Measurements from ENCODE around the gene SLC34A3.
"Not testable (repeated sequence)": the region's sequence is repeated elsewhere in the genome, so short reads cannot be mapped to it uniquely, and the experiment has no call there.

The SLC34A3 gene

DNA sequence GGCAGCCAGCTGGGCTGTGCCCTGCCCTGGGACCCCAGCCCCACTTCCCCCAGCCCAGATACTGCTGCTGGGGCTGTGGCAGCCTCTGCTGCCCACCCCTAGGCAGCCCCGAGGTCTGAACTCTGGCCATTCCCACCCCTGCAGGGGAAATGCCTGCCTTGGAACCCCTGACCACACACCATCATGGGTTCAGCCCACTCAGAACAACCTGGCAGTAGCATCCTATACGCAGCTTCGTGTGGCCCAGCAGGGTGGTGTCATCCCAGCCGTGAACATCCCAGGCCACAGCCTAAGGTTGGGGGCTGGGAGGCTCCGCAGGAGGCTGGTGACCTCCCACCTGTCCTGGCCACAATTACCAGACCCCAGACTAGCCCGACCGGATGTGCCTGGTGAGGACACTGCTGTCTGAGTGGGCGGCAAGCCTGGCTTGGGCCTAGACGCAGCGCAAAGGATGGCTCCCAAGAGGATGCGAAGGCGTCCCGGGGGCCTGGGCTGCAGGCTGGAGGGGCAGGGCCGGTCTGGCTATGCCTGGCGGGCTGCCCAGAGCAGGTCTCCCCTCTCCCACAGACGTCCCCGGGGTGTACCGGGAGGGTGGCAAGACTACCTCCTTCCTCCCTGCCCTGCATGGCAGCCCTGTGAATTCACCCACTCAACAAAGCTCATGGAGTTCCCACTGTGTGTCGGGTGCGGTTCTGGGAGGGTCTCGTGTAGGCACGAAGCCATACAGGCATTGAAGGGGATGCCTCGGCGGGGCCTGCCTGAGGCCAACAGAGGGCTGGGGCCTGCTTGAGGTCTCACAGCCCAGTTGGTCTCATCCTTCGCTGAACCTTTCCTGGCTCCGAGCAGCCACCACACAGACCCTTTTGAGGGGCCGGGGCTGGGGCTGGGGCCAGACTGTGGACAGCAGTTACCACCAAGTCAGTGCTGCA lies 1.5 kb upstream of the SLC34A3 start:
- no peak for DNase-seq (ENCODE audit: low spot score)

DNA sequence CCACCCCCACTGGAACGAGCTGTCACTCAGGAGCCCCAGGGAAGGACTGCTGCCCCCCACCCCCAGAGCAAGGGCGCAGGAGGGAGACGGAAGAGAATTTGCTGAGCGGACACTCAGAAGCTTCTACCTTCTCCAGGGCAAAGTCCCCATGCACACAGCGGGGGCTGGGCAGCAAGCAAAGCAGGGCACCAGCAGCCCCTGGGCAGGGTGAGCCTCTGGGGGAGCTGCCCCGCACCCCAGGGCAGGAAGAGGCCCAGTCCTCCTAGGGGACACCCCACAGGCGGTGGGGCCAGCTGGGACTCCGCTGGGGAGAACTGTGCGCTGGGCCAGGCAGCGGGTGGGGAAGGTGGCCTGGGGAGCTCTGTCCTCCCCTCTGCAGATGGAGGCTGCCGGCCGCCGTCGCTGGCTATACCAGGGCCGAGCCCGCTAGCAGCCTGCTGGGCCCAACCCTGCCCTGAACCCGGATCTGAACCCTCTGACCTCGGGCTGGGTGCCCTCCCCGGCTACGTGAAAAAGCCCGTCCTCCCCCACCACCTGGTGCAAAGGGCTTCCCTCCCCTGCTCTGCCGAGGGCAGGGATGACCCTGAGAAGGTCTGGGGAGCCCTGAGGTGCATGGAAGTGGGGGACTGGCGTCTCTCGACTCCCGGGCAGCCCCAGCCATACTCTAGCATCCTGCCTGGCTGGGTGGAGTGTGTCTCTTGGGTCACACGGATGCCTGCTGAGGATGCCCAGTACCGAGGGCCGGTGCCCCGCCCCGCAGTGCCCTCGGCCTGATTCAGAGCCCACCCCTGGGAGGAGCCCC lies 597 bp upstream of the SLC34A3 start:
- DNase-seq (ENCODE audit: low spot score), result no peak

DNA sequence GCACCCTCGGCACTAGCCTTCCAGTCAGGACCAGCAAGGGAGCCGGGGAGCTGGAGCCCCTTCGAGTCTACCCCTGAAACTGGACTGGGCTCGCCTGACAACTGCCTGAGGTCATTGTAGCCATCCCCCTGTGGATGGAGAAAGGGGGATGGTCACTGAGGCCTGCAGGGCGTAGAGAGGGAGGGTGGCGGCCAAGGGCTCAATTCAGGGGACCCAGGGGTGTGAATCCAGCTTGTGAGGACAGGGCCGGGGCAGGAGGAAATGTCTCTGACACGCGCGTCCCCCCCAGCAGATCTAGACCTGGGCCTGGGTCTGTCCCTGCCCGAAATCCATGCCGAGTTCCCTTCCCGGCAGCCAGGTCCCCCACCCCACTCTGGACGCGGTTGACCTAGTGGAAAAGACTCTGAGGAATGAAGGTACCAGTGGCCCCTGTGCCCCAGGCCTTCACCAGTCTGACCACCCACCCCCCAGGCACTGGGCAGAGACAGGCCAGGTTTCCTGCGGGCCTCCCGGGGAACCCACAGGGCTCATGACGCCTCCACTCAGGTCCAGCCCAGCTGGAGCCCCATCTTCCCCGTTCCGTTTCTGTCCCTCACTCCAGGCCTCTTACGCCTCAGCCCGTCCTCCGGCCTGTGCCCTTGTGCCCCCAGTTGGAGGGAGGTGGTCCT lies 805 bp downstream of the SLC34A3 start:
- DNase-seq (ENCODE audit: low spot score), result no peak

DNA sequence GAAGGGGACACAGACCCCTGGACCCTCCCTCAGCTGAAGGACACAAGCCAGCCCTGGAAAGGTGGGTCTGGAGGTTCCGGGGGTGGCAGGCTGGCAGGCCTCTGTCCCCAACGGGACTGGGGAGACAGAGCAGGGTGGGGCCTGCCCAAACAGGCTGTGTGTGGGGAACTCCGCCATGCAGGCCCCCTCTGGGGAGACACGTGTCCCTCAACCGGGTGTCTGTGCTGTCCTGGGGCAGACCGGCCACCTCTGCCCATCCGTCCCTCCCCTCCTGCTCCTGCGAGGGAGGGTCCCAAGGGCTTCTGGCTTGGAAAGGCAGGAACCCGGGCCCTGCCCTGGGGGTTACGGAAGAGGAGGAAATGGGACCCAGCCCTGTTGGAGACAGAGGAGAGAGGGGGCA lies 1.4 kb downstream of the SLC34A3 start:
- no peak for DNase-seq (ENCODE audit: low spot score)

DNA sequence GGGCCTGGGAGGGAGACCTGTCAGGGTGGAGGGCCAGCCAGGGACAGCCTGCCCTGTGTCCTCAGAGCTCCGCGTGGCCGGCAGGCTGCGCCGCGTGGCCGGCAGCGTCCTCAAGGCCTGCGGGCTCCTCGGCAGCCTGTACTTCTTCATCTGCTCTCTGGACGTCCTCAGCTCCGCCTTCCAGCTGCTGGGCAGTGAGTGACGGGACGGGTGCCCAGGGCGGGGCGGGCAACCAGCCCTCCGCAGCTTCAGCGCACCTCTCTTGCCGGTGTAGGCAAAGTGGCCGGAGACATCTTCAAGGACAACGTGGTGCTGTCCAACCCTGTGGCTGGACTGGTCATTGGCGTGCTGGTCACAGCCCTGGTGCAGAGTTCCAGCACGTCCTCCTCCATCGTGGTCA lies 1.8 kb downstream of the SLC34A3 start:
- no peak for DNase-seq (ENCODE audit: low spot score)

DNA sequence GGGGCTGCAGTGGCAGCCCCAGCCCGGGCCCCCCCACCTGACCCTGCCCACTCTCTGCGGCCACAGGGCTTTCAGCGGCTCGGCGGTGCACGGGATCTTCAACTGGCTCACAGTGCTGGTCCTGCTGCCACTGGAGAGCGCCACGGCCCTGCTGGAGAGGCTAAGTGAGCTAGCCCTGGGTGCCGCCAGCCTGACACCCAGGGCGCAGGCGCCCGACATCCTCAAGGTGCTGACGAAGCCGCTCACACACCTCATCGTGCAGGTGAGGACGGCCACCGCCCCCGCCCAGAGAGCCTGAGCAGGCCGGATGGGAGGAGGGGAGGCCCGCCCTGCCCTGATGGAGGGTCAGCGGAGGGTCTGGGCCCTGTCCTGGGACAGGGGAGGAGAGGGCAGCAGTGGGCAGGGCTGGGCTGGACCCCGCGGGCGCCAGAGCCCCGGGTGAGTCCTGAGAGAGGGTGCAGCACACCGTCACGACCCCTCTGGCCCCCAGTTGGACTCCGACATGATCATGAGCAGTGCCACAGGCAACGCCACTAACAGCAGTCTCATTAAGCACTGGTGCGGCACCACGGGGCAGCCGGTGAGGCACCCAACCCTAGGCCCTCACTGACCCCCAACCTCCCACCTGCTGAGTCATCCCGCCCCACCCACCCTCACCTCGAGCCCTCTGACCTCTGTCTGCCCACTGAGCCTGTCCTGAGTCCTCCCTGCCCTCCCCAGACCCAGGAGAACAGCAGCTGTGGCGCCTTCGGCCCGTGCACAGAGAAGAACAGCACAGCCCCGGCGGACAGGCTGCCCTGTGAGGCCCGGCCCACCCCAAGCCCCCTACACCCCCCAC lies 2.7 kb downstream of the SLC34A3 start:
- no peak for DNase-seq (ENCODE audit: low spot score)

DNA sequence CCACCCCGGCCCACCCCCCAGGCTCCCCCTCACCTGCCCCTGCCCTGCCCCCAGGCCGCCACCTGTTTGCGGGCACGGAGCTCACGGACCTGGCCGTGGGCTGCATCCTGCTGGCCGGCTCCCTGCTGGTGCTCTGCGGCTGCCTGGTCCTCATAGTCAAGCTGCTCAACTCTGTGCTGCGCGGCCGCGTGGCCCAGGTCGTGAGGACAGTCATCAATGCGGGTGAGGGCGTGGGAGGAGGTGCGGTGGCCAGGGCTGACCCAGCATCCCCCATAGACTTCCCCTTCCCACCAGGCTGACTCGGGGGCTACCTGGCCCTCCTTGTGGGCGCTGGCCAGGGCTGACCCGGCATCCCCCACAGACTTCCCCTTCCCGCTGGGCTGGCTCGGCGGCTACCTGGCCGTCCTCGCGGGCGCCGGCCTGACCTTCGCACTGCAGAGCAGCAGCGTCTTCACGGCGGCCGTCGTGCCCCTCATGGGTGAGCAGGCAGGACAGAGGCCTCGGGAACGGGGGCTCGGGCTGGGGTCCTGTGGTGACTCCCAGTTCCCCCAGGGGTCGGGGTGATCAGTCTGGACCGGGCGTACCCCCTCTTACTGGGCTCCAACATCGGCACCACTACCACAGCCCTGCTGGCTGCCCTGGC lies 3.5 kb downstream of the SLC34A3 start:
- DNase-seq (ENCODE audit: low spot score), result no peak

DNA sequence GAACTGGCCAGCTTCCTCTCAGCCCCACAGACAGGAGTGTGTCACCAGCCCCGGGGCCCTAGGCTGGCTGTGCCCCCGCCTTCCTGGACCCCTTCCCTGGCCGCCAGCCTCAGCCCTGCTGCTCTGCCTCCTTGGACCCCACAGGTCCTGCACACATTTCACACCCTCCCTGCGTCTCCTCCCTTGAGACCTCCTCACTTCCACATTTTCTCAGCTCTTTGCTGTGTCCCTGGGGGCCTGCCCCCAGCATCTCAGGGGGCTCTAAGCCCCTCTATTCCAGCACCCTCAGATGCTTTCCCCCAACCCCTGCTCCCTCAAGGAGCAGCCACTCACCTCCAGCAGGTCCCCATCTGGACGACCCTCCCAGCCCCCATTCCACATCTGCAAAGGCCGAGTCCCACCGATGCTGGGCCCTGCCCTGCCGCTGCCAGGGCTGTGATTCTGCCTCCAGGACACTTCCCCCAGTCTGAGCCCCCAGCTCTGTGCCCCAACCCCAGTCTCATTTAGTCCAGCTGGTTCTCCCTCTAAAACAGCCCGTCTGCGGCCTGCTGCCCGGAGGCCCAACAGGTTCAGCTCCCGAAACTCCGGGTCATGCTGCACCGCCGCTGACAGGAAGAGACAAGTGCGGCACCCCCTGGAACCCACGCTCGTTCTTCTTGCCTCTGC lies 4.2 kb downstream of the SLC34A3 start:
- no peak for DNase-seq (ENCODE audit: low spot score)

DNA sequence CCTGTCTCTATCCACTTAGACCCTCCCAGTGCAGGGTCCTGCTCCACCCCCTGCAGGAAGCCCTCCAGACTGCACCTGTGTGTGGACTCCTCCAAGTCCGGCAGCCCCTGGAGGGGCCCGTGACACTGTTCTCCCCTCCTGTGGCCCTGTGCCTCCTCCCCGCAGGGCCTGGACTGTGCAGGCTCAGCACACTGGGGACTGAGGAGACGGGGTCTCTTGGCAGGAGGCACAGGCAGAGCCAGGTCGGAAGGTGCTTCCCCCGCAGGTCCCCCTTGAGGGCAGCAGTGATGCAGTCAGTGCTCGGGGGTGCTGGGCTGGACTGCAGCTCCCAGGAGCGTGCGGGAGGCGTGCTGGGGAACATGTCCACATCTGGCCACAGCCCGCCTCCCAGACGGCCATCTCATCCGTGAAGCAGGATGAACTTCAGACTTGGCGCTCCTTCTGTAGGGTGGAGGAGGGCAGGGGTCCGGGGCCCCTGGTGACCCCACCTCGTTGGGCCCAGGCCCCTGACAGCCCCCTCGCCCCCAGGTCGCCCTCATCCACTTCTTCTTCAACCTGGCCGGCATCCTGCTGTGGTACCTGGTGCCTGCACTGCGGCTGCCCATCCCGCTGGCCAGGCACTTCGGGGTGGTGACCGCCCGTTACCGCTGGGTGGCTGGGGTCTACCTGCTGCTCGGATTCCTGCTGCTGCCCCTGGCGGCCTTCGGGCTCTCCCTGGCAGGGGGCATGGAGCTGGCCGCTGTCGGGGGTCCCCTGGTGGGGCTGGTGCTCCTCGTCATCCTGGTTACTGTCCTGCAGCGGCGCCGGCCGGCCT lies 4.9 kb downstream of the SLC34A3 start:
- DNase-seq (ENCODE audit: low spot score), result peak; percentile 68

DNA sequence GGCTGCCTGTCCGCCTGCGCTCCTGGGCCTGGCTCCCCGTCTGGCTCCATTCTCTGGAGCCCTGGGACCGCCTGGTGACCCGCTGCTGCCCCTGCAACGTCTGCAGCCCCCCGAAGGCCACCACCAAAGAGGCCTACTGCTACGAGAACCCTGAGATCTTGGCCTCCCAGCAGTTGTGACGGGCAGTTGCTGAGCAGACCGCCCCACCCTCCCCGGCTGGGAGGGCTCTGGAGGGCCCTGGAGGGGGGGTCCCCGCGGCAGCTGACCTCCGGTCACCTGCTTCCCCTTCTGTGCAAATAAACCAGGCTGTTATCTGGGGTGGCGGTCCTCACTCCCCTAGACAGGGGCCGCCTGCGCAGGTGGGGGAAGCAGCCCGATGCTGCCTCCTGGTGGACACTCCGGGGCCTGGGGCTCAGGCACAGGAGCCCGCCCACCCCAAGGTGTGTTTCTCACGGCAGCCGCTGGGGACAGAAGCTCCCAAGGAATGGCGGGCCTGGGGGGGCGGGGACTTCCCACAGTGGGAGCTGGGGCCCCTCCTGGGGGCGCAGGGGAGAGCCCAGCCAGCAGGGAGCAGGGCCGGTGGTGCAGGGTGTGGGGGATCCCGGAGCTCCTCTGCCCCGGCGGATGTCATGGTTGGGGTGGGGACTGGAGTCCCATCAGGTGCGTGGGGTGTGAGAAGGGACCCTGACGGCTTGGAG lies 5.7 kb downstream of the SLC34A3 start:
- DNase-seq (ENCODE audit: low spot score), result peak; percentile 99

DNA sequence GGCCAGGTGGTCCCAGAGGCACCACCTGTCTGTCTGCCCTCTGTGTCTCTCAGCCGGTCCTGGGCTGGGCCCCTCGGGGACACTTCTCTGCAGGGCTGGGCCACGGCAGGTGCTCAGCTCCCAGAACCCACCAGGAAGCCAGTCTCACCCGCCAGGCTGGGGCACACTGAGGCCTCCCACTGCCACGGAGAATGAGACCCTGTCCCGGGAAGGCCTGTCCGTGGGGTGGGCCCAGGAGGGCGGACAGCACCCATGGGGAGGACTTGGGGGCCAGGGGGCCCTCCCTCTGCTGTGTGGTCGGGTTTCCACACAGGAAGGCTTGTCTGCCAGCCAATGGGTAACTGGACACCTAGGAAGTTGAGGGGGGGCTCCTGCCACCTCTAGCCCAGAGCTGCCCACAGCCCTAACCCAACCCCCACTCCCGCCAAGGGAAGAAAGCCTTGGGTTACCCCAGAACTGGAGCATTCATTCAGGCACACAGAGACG lies 6.3 kb downstream of the SLC34A3 start:
- DNase-seq (ENCODE audit: low spot score), result no peak

DNA sequence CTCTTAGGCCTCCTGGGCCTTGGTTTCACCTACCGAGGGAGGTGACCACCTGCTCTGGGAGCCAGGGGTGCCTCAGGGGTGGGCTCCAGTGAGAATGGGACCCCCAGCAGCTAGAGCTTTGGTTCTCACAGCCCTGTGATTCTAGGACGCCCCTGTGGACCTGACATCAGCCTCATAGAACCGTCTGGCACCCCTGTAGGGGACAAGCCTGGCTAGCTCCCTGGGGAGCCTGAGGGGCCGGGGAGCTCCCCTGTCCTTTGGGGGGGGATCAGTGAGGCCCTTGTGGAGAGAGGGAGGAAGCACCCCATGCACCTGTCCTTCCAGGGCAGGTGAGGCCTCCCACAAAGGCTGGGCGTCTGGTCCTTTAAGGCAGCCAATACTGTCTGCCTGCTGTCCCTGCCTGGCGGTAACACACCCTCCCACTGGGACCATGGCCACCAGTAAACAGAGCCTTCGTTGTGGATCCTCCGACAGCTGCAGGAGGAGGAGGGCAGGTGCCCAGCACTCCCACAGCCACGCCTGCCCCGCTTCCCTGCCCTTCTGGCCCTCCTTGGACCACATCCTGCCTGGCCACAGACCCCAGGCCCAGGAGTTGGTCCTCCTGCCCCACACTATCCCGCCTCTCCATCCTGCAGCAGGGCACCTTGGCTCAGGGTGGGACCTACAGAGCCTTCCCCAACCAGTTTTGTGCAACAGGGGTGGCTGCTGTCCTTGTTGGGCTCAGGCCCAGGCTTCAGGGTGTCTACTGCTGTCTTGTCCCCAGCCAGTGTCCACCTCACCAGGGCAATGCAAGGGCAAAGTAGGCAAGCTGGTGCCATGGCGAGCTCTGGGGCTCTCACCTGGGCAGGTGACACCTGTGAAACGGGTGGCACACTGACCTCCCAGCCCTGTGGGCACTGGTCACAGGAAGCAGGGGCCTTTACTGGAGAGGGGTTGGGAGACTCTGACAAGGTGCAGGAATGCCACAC lies 7.3 kb downstream of the SLC34A3 start:
- DNase-seq (ENCODE audit: low spot score), result no peak

DNA sequence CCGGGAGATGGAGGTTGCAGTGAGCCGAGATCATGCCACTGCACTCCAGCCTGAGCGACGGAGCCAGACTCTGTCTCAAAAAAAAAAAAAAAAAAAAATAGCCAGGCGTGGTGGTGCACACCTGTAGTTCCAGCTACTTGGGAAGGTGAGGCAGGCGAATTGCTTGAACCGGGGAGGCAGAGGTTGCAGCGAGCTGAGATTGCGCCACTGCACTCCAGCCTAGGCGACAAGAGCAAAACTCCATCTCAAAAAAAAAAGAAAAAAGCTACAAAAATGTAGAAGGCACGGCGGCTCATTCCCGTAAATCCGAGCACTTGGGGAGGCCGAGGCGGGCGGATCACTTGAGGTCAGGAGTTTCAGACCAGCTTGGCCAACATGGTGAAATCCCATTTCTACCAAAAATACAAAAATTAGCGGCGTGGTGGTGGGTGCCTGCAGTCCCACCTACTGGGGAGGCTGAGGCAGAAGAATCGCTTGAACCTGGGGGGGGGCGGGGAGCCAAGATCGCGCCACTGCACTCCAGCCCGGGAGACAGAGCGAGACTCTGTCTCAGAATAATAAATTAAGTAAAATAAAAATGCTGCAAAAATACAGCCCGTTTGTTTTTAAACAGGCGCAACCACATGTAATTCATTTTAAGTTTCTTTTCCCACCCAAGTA lies 9.0 kb downstream of the SLC34A3 start:
- DNase-seq (ENCODE audit: low spot score), result not testable (repeated sequence)

DNA sequence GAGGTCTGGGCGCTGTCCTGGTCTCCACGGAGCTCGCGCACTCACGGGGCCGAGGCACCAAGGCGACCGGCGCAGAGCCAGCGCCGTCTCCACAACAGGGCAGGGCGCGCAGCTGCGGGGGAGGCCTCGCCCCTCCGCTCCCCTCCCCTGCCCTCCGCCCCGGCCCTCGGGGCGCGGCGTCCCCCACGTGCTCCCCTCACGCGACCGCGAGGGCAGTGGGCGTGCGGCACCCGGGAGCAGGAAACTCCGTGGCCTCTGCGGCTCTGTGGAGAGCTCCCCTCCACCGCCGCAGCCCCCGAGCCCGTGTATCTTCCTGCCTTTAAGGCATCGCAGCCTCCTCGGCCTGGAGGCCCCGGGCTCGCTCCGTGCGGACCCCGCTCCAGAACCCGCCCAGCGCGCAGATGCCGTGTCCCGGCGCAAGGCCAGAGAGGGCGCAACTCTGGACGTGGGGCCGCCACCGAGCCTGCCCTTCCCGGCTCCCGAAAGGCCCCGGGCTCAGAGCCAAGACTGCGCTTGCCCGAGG lies 9.7 kb downstream of the SLC34A3 start:
- no peak for DNase-seq (ENCODE audit: low spot score)

DNA sequence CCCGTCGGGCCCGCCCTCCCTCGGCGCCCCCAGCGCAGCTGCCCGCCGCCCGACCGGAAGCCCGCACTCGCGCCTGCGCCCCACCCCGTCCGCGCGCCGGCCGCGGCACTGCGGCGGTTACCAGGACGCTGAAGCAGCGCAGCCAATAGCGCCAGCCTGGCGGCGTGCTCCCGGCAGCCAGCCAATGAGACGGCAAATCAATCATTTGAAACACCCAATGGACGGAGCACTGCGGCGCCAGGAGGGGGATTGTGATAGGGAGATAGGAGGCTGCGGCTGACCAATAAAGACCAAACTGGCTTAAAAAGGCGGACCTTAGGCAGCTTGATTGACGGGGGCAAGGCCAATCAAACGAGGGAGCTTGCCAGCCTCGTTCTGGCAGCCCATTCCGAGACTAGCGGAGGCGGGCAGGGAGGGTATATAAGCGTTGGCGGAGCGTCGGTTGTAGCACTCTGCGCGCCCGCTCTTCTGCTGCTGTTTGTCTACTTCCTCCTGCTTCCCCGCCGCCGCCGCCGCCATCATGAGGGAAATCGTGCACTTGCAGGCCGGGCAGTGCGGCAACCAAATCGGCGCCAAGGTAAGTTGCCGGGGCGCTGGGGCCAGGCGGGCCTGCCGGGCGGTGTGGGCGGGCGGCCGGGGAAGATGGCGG lies 10.3 kb downstream of the SLC34A3 start, which contains the start of gene TUBB4B:
TUBB4B (plus strand) TSS at position 447 of the 649 bp plus-strand sequence; CDS start at position 521, 74 bp downstream.
- DNase-seq (ENCODE audit: low spot score), result peak; percentile 100

Measured in HuH-7 (cell line).